GM19099 (cell line): ENCODE measurements around the gene MIR17HG.

ENCODE experiments used
- POLR2A ChIP-seq: IDR thresholded peaks from 3 replicates; pipeline ENCODE4 v1.6.1; 2011; ENCODE audit warnings: low read depth; ENCODE audit not compliant: insufficient read length; ENCODE audit errors: extremely low read depth

The MIR17HG gene

DNA sequence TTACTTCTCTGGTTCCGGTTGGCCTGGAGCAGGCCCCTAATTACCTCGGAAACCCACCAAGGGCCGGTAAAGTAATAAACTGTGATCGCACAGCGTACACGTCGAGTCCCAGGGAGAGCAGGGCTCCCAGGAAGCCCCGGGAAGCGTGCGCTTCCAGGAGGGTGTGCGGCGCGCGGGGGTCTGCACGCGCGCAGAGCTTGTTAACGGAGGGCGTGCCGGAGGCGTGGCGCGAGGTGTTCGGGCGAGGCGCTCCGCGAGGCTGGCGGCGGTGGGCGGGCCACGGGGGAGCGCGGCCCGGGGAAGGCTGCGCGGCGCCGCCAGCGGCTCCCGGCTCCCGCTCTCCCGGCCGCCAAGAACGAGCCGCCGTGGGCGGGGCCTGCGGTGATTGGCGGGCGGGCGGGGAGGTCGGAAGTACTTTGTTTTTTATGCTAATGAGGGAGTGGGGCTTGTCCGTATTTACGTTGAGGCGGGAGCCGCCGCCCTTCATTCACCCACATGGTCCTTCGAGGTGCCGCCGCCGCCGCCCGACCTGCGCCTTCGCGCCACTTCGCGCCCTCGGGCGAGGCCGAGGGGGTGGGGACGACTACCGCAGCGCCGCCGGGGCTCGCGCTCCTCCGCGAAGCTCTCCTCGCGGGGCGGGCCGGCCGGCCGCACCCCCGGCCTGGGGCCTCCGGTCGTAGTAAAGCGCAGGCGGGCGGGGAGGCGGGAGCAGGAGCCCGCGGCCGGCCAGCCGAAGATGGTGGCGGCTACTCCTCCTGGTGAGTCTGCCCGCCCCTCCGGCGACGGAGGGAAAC, at the start of gene MIR17HG:
MIR17HG (plus strand) TSS at position 486 of the 794 bp plus-strand sequence.
- peak; percentile 97 for TF ChIP-seq POLR2A

DNA sequence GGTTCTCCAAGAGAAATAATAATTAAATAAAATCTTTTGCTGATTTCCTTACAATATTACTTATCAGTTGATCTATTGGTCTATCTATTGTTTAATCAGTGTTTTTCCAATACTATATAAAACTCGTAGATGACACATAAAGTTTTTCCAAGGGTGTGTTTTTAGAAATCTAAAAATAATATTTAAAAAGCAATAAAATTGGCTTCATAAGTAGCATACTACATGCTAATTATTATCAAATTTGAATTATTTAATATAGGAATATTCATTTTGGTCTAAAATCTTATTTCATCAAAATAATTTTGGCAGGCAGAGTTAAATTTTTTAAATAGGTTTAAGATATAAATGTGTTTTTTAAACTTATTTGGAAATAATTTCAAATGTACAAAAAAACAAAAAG, 49.4 kb upstream of the MIR17HG start:
- no peak for TF ChIP-seq POLR2A

DNA sequence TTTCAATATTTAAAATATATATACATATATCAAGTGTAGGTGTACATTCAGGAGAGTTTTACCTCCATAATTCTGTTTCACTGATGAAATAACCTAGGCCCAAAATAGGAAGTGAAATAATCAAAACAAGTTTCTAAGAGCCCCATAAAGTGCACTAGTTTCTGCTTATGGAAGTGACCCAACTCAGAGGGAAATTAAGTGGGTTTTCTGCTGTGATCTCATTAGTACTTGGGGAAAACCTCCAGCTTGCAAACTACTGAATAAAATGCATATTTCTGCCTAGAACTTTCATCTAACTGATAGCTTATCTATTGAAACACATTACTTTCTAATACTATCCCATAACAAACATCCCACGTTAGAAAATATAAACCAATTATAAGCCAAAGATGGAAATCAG, 45.4 kb upstream of the MIR17HG start:
- TF ChIP-seq POLR2A = no peak

DNA sequence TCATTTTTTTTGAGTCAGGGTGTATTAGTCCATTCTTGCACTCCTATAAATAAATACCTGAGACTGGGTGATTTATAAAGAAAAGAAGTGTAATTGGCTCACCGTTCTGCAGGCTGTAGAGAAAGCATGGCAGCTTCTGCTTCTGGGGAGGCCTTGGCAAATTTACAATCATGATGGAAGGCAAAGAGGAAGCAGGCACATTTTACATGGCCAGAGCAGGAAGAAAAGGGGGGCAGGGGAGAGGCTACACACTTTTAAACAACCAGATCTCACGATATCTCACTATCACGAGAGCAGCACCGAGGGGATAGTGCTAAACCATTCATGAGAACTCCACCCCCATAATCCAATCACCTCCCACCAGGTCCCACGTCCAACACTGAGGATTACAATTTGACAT, 44.5 kb upstream of the MIR17HG start:
- no peak for TF ChIP-seq POLR2A

DNA sequence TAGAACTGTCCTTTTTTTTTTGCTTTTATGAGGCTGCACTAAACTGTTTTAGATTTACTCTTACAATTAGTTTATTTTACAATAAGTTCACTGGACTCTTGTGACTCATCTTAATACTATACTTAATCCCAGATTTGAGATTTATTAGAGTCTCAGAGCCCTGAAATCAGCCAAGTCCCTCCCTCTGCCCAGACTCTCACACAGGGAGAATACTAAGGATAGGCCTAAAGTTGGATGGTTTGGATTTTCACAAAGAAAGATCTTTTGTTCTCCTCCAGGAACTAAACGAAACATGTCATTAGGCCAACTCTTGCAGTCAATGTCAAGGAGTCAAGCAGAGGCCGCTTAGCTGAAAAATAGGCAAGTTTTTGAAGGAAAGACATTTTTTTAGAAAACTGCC, 42.7 kb upstream of the MIR17HG start:
- TF ChIP-seq POLR2A = no peak

DNA sequence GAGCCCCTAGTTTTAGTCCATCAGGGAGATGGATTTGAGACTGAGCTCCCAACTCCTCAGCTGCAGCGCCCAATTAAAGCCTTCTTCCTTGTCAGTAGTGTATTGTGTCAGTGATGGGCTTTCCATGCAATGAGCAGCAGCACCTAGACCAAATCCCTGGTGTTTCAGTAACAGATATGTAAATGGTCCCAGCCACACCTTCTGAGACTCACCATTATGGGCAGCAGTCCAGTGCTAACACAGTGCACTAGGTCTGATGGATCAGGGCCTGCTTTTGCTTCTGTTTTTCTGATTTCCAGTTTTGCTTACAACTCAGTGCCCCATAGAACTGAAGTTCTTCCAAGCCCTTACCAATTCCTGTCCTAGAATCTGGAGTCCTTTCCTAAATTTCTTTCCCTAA, 41.8 kb upstream of the MIR17HG start:
- TF ChIP-seq POLR2A = no peak

DNA sequence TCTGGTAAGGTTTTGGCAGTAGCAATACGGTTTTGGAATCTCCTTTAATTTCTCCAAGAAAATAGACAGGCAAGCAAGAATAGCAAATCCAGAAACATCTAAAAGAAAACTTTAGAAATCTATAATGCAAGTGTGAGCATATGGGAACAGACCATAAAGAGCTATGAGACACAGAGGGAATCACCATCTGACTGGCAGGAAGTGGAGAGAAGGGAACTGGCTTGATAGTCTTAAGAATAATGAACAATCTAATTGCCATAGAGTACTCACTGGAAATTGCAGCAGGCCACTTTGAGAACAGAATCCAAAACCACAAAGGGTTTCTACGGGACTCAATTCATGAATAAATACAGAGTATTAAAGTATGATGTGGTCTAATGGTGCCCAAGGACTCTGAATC, 39.6 kb upstream of the MIR17HG start:
- TF ChIP-seq POLR2A = no peak

DNA sequence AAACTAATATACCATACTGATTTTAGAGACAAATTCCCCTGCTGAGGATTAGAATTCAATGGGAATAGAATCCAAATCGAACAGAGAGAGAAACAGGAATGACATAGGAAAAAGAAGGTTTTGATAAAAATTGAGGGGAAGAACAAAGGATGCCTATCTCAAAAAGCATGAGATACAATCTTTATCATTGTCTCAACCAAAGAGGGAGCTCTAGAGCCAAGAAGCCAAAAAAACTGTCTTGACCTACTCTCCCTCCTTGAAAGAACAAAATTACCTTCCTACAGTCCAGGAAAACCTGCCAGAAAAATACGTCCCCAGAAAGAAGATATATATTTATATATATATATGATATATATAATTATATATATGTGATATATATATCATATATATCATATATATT, 39.2 kb upstream of the MIR17HG start:
- no peak for TF ChIP-seq POLR2A

DNA sequence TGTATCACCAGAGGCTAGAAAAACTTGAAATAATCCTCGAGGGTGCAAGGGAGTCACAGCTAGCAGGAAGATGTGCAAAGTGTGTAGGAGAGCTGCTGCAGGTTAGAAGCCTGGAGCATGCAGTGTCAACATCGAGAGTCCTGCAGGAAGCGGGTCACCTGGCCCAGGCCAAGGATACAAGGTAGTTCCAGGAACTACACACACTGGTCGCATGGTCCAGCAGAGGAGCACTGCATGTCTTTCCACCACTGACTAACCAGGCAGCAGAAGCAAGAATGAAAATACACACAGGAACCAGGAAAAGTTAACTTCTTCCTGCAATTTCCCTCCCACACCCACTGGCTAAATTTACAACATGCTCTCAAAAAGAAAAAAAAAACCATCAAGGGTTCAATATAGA, 36.0 kb upstream of the MIR17HG start:
- TF ChIP-seq POLR2A = no peak

DNA sequence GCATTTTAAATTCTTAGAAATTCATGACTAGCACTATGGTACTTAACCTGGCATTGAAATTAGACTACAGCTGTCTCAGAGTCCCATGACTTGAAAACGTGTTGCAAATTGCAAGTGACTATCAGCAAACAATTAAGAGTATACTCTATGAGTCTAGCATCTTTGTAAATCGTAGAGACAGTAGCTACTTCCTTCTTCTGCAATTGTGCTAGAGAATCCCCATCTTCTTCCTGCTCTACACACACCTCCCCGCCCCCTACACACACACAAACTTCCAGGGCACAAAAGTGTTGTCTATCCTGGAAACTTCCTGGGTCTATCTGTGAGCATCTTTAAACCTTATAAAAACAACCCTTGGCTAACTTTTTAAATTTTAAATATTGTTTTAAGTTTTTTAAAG, 35.2 kb upstream of the MIR17HG start:
- no peak for TF ChIP-seq POLR2A

DNA sequence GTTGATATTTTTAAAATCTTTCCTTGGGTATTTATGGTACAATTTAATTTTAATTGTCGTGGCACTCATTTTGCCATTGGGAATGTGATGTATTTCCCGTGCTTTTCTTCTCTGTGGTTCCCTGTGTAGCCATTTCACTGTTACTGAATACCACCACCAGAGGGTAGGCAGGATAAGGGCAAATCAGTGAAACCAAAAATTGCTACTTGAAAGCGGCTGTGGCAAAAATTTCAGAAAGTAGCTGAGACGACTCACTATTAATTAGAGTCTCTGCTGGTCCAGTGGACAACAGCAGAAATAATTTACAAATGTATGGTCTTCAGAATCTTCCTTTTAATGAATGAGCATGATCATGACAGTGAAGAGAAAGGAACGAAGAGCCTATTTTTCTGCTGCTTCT, 34.4 kb upstream of the MIR17HG start:
- TF ChIP-seq POLR2A = no peak

DNA sequence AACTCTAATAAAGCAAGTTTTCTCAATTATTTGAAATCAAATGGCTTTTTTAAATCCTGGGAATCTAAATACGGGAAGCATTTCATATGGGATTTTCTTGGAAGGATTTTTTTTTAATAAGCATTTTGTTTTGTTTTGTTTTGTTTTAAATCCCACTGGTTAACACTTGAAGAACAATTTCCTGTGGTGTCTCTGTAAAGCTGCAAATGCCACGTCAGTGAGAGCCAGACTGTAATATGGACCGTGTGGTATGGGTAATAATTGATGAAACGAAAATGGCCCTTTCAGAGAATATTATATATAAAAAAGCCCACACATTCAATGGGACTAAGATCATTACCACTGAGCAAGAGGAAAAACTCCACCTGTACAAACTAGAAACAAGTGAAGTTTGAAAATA, 33.9 kb upstream of the MIR17HG start:
- no peak for TF ChIP-seq POLR2A

DNA sequence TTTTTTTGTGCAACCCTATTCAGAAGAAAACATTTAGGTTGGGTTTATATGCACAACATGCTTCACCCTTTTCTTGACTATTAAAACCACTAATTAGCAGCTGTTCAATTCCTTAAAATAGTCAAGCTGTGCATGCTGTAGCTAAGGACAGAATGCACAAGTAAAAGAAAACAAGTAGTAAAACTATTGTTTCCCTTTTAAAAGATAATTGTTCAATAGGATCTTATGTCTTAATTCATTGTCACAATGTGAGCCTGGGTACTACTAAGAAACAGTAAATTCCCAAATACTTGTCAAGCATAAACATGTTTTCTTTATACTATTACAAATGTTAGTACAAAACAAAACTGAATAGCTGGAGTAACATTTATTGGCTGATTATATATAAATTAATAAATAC, 32.6 kb upstream of the MIR17HG start:
- TF ChIP-seq POLR2A = no peak

DNA sequence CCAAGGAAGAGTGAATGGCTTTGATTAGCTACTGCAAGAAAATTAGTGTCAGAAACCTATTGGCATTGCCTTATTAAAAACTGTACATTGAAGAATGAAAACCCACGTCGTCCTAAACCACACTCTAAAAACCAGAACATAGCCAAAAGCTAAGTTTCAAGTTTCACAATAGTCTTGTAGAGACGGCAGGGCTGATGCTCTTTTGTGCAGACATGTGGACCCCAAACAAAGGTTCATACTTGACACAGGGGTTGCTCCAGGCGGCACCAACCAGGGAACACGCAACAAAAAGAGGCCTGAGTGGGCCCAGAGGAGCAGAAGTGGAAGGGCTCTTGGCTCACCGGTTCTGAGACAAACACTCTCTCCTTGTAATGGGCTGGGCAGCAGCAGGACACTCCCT, 28.6 kb upstream of the MIR17HG start:
- no peak for TF ChIP-seq POLR2A

DNA sequence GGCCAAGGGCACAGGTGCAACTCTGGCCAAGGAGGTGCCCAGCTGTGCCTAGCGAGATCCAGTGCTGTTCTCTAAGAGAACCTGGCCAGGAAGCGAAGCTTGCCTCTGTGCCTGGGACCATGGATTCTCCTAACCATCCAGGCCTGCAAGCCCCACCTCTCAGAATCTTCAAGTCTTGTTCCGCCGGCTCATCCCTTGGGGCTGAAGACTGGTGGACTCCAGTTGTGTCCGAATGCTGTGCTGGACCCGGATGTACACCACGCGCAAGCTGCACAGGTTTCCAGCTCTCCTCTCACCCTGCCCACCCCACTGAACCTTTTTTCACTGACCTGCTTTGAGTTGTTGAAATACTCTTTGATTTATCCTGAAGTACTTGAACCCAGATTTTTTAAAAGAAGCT, 27.5 kb upstream of the MIR17HG start:
- TF ChIP-seq POLR2A = no peak

DNA sequence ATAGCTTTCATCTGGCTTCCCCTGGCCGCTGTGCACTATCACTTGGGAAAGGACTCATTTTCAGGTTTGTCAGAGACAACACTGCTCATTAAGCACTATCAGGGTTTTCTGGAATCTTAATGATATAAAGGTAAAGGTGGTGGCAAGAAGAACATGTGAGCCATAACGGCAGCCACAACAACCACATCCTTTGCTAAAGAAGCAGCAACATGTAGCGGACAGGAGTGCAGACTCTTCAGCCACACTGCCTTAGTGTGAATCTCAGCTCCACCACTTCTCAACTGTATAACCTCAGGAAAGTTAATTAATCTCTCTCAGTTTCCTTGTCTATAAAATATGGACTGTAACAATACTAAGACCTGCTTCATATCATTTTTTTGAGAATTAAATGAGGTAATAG, 24.1 kb upstream of the MIR17HG start:
- TF ChIP-seq POLR2A = no peak

DNA sequence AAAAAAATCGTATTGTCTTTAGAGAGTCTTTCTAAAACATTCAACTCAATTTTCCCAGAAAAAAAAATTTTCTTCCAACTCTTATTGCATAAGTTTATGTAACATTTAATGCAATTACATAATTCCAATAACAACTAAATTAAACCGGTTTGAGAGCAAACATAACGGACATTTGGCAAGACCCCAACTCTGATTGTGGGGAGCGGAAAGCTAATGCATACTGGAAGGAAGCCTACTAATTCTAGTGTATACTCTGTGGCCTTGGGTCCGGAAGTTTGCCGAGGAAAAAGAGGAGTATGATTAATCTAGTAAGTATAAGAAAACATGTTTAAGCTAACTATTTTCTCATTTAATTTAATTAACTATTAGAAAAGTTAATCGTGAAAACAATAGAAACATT, 21.3 kb upstream of the MIR17HG start:
- TF ChIP-seq POLR2A = no peak
